T47D (cell line): ENCODE data around the gene MPEG1.

Experiments
- DNase-seq, 2 experiments: peaks; one replicate each; pipeline versions ENCODE4 v3.0.0 to v3.0.0-alpha.2; 2011 to 2012; ENCODE audit warnings: low read depth in 1 of 2, low spot score in 1 of 2
- JUND ChIP-seq: IDR thresholded peaks from 2 replicates; pipeline ENCODE4 v1.6.1; 2012; ENCODE audit warnings: low read depth
- in situ Hi-C: cut with HindIII; loops from 2 replicates; pipeline ENCODE4 v1.10.0; 2016; ENCODE audit warnings: low sequenced_read_pairs, low pct_unique_long_range_greater_than_20kb

The MPEG1 gene, protein sequence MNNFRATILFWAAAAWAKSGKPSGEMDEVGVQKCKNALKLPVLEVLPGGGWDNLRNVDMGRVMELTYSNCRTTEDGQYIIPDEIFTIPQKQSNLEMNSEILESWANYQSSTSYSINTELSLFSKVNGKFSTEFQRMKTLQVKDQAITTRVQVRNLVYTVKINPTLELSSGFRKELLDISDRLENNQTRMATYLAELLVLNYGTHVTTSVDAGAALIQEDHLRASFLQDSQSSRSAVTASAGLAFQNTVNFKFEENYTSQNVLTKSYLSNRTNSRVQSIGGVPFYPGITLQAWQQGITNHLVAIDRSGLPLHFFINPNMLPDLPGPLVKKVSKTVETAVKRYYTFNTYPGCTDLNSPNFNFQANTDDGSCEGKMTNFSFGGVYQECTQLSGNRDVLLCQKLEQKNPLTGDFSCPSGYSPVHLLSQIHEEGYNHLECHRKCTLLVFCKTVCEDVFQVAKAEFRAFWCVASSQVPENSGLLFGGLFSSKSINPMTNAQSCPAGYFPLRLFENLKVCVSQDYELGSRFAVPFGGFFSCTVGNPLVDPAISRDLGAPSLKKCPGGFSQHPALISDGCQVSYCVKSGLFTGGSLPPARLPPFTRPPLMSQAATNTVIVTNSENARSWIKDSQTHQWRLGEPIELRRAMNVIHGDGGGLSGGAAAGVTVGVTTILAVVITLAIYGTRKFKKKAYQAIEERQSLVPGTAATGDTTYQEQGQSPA

DNA sequence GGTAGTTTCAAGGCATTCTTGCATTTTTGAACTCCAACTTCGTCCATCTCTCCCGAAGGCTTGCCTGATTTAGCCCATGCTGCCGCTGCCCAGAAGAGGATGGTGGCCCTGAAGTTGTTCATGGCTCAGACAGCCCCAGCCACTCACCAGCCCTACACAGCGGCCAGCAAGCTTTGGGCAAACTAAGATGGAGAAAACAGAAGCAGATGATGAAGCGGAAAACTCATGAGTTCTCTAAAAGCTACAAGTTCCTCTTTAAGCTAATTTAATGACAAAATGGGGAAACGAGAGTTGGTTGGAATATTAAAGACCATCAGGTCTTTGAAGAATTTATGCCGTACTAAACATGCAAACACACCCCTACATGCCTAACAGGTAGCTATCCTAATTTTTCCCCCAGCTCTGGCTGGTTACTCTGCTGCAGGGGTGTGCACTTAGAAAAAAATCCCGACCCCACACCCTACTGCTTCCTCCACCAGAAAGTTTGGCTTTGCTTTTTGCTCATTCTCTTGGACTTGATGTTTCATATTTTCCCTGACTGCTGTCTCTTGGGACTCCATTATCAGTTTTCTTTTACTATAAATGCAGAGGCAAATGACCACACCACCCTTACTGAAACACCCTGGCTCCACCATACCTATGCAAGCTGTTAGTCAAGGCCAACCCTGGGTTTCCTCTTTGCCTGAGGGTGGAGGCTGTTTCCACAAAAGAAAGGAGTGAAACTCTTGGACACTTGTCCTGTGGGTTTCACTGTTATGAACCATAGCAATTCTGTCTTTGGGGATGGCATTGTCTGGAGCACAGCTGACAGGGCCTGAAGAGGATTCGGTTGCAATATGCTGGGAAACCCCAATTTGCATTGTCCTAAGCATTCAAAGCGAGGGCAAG, at the start of gene MPEG1:
Gene MPEG1, minus strand, starts transcription at position 184 of the 888 bp plus-strand sequence. Its CDS starts 62 bp downstream, at position 122.
- DNase-seq, result no peak
- in situ Hi-C loops, result no loop called here
- TF ChIP-seq JUND, result no peak

DNA sequence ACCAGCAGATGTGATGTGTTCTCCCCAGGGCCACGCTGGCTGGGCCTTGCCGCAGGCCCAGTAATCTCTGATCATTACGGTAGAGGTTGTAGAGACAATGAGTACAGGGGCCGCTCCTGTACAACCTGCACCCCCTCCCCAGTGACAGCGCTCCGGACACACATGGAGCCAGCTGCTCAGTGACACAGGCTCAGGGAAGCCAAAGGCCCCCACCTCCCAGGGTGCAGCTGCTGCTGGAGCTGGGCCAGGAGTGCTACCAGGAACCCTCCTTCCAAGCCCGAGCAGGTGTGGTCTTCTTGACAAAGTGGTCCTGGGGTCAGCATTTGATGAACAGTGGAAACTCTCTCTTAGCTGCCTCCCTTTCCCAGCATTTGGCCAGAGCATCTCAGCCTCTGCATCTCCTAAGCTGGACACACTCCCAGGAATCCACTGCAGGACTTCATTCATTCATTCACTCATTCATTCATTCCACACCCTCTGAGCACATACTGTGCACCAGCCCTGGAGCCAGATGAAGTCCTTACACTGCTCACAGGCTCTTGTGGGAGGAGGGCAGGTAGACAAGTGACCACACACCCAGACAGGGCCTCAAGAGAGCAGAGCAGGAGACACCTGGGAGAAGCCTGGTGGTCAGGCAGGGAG, 49.6 kb upstream of the MPEG1 start:
- no peak for TF ChIP-seq JUND
- DNase-seq, result no peak
- in situ Hi-C loops, result no loop called here

DNA sequence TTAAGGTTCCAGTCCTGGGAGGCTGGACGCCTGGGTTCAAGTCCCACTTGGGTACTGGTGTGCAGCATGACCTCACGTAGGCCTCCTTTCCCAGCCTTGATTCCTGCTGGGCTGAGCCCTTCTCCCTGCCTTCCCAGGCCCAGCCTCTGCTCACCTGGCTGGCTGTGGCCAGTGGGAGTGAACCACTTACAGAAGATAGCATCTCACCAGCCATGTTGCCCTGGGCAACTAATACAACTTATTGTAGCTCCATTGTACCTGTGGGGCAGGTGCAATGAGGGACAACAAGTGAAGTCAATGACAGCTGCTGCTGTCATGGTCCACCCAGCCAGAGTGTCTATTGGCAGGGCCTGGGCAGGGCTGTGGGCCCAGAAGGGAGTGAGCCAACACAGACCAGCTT, 48.4 kb upstream of the MPEG1 start:
- TF ChIP-seq JUND, result no peak
- DNase-seq, result peak in 1 of 2 experiments; percentile 86
- in situ Hi-C loops, result no loop called here

DNA sequence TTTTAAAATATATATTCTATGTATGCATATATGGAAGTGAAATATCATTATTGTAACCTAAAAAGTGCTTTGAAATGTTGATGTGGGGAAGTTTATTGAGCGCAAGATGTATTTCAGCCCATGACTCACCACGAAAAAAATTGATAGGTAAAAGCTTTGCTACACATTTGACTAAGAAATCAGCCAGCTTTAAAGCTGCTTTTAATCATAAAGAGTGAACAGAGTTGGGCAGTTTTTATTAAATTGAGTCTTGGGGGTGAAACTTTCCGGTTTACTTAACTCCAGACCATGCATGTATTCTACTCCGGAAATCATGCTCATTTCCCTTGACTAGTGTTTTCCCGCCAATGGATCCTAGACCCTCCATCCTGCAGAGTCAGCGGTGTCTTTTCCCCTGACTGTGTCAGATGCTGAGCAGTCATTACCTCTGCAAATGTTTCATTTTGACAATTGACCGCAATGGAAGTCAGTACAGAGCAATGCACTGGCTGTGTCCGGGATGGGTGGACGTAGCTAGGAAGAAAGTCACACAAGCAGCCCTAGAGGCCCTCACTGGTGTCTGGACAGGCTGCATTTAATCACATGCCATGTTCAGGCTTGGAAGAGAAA, 47.2 kb upstream of the MPEG1 start:
- DNase-seq, result no peak
- in situ Hi-C loops, result no loop called here
- TF ChIP-seq JUND, result no peak

DNA sequence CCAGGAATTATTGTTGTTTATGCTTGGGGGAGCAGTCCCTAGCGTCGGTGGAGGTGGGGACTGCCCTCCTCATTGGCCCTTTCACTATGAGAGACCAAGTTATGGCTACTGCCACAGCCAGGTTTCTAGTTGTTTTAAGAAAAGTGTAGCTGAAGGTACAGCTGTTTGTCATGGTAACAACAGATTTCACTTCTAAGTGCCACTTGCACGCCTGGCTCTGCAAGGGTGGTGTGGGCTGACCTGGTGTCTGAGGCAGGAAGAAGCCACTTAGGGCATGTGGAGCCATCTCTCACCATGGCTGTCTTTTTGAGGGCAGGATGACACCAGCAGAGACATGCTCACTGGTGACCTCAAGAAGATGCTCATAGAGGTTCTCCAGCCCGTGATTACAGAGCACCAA, 46.3 kb upstream of the MPEG1 start:
- no peak for DNase-seq
- TF ChIP-seq JUND, result no peak
- in situ Hi-C loops, result no loop called here

DNA sequence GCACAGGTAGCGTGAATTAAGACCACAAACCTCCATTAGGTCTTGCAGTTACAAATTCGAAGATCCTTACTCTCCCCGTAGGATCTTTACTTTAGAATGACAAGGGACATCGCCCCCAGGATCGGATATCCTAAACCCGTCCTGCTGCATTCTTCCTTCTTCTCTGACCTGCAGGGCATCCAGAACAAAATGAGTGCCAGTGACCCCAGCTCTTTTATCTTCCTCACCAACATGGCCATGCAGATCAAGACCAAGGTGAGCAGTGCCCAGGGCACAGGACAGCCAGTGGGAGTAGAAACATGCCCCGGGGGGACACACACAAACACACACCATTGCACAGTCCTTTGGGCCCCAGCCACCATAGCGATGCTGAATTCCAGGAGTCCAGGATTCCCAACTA, 42.6 kb upstream of the MPEG1 start:
- in situ Hi-C loops, result no loop called here

DNA sequence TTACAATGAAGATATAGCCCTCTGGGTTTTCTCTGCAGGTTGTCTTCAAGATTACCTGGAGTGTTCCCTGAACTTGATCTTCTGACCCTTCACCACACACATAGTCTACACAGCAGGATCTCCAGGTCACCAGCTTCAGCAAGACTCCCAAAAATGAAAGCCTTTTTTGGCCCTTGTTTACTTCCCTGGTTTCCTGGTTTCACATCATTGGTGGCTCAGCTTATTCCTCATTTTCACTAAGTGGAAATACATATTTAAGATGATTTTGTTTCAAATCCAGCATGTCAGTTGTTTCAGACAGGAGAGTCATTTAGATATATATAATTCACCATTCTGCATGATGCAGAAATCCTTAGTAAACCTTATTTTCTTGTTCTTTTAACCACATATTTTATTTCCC, 41.6 kb upstream of the MPEG1 start:
- in situ Hi-C loops, result no loop called here
- no peak for DNase-seq
- TF ChIP-seq JUND, result no peak

More for the DNA sequence above, 42.6 kb upstream of the MPEG1 start:
- peak in 1 of 2 experiments; percentile 54 for DNase-seq
- no peak for TF ChIP-seq JUND

DNA sequence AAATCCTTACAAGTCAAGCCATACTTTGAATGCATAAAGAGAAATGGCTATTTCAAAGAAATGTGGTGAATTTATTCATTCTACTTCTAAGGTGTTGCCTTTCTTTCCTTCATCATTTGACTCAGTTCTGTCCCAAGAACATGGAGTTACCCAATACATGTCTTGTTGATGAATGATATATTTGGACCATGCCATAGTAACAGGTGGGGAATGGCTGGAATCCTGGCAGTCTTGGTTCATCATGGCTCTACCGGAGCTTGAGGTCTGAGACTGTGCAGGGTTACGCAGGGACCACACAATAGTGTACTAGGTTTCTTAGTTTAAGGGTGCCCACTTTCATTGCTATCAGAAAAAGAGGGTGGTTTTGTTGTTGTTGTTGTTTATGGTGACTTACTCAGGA, 40.3 kb upstream of the MPEG1 start:
- DNase-seq, result no peak
- in situ Hi-C loops, result no loop called here
- TF ChIP-seq JUND, result no peak

DNA sequence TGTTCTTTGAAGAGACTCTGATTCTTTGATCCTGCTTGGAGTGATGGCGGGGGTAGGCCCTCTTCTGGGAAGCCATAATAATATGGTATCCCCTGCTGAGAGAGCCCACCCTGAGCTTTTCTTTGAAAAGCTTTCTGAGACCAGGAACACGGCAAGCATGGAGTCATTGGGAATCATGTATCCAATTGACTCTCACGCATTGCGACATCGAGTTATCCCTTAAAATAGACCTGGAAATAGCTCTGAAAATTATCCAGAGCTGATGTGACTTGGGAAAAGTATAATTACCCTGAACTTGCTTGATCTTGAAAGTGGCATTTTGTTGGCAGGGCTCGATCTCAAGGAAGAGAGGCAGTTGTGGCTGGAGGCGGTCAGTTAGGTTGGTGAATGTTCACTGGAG, 36.8 kb upstream of the MPEG1 start:
- no peak for TF ChIP-seq JUND
- no peak for DNase-seq
- in situ Hi-C loops, result no loop called here

DNA sequence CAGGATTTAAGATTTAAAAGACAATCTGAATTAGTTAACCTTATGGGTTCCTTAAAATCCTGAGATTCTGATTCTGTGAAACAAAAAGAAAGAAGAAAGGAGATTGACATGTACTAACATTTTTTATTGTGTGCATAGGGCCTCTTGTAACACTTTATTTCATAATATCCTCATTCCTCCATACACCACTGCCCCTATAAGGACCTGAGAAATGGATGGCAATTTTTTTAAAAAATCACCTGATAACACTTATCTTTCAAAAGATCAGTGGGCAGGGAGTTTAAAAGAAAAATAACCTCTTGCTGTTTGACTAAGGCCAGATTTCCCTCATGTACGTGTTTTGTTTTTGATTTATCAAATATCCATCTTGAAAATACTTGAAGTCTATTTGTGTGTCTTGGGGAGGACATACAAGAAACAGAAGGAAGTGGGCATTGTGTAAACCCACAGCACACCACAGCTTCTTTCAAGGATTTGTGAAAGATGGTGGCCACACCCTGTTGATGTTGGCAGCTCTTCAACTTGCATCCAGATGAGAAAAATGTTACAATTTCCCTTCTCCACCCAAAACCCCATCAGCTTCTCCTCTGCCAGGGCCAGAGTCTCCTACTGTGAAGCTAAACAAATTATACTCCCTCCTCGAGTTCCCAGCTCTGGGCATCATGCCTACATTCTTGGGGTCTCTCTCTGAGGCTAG, 35.0 kb upstream of the MPEG1 start:
- no peak for TF ChIP-seq JUND
- no peak for DNase-seq
- in situ Hi-C loops, result no loop called here

DNA sequence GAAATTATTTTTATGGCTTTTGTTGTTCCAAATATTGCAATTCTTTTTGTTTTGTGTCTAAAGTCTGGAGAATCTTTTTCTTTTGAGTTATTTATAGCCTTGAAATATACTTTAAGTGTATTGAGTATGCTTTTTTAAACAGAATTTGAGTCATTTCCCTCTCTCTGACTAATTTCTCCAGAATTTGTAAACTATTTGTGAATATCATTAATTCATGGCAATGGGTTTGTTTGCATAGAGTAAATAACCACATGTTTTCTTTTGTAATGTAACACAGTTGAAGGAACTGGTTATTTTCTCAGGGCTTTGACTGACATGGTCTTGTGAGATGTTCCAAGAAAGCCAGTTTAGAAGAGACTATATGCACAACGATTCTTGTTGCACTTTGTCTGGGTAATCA, 30.9 kb upstream of the MPEG1 start:
- no peak for TF ChIP-seq JUND
- in situ Hi-C loops, result no loop called here
- DNase-seq, result no peak

DNA sequence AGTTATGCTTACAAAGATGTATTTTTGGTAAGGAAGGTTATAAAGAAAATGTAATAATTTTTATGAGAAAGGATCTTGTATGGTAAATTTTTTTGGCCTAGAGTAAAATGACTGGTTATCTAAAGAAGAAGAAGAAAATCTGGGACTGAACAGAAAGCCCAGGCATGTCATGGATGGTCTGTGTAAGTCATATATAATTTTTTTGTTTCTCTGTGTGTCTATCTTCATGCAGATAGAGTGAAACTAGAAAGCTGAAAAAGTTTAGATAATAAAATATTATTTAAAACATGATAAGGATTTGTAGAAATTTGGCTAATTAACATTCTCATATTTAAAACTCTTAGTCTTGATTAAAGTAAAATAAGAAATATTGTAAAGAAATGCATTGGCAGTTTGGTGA, 27.6 kb upstream of the MPEG1 start:
- no peak for TF ChIP-seq JUND
- in situ Hi-C loops, result no loop called here
- DNase-seq, result no peak
